IMR-90 (cell line): ENCODE measurements around the gene CCDC54. TPM values are rescaled to one million over a fixed set of nuclear protein-coding genes. Genes with fewer than 3 reads are reported as not detected.

ENCODE experiments used
- ATAC-seq: fragments of 200-7000 bp; cut with Tn5 transposase; 2 replicates; pipeline ENCODE4 v1.9.1; 2020; ENCODE audit warnings: low read depth, mild to moderate bottlenecking, moderate library complexity
- BruUV-seq: library from RNA; stranded (reverse); fragments of 400-500 nt; replicated peaks from 2 replicates; lab custom pipeline; 2021; lab: Mats Ljungman, UMichigan
- CTCF ChIA-PET: fragments of 300-600 bp; formaldehyde crosslinking; extraction: SDS; loops from one replicate; lab custom pipeline; 2021; ENCODE audit warnings: antibody characterized with exemption; lab: Yijun Ruan, JAX
- POLR2A ChIA-PET: fragments of 300-600 bp; sonication (Branson Sonifier 250); formaldehyde crosslinking; loops from one replicate; lab custom pipeline; 2022; ENCODE audit warnings: antibody characterized with exemption; ENCODE audit not compliant: unreplicated experiment; lab: Charles Lee
- DNase-seq: peaks from one replicate; pipeline ENCODE4 v3.0.0; 2013
- H2AFZ ChIP-seq: replicated peaks from 2 replicates; pipeline ENCODE3; 2013; ENCODE audit warnings: low read length, mild to moderate bottlenecking; ENCODE audit not compliant: poor library complexity
- H2AK5ac ChIP-seq: 2 replicates; pipeline ENCODE4 v1.6.1; 2013; ENCODE audit warnings: low read depth, low read length, inconsistent platforms
- H2AK9ac ChIP-seq: replicated peaks from 2 replicates; pipeline ENCODE3; 2013; ENCODE audit warnings: mild to moderate bottlenecking, low read depth, low read length, moderate library complexity; ENCODE audit not compliant: poor library complexity
- H2BK120ac ChIP-seq: 2 replicates; pipeline ENCODE4 v1.6.1; 2013; ENCODE audit warnings: low read depth, low read length, inconsistent platforms
- H2BK15ac ChIP-seq: 3 replicates; pipeline ENCODE4 v1.6.1; 2013; ENCODE audit warnings: low read depth, low read length, inconsistent platforms
- H2BK20ac ChIP-seq: 2 replicates; pipeline ENCODE4 v1.6.1; 2013; ENCODE audit warnings: low read depth, mild to moderate bottlenecking, inconsistent platforms, low read length, moderate library complexity
- H2BK5ac ChIP-seq: 2 replicates; pipeline ENCODE4 v1.6.1; 2013; ENCODE audit warnings: mild to moderate bottlenecking, low read depth, low read length, inconsistent platforms; ENCODE audit not compliant: poor library complexity, severe bottlenecking
- H3K14ac ChIP-seq: replicated peaks from 2 replicates; pipeline ENCODE4 v1.6.1; 2013; ENCODE audit warnings: low read depth, low read length, inconsistent platforms
- H3K18ac ChIP-seq: 2 replicates; pipeline ENCODE4 v1.6.1; 2013; ENCODE audit warnings: low read depth, low read length, control low read depth
- H3K23ac ChIP-seq: 2 replicates; pipeline ENCODE4 v1.6.1; 2013; ENCODE audit warnings: low read depth, low read length, inconsistent platforms
- H3K27ac ChIP-seq: 2 replicates; pipeline ENCODE4 v1.5.1; 2013; ENCODE audit warnings: mild to moderate bottlenecking, control low read depth, low read length; ENCODE audit not compliant: insufficient read depth
- H3K27me3 ChIP-seq: 2 replicates; pipeline ENCODE4 v1.6.1; 2013; ENCODE audit warnings: low read length; ENCODE audit not compliant: control insufficient read depth, insufficient read depth
- H3K36me3 ChIP-seq: 2 replicates; pipeline ENCODE4 v1.6.1; 2013; ENCODE audit warnings: low read length, mixed read lengths; ENCODE audit not compliant: control insufficient read depth, insufficient read depth
- H3K4ac ChIP-seq: 2 replicates; pipeline ENCODE4 v1.6.1; 2013; ENCODE audit warnings: low read depth, low read length, inconsistent platforms
- H3K4me1 ChIP-seq: 2 replicates; pipeline ENCODE4 v1.6.1; 2013; ENCODE audit warnings: low read length, mixed read lengths; ENCODE audit not compliant: control insufficient read depth, insufficient read depth
- H3K4me2 ChIP-seq: 2 replicates; pipeline ENCODE4 v1.6.1; 2013; ENCODE audit warnings: low read depth, mild to moderate bottlenecking, control low read depth, low read length, moderate library complexity
- H3K4me3 ChIP-seq: 2 replicates; pipeline ENCODE4 v1.5.1; 2013; ENCODE audit warnings: low read depth, mild to moderate bottlenecking, control low read depth, low read length, moderate library complexity; ENCODE audit not compliant: insufficient read depth
- H3K56ac ChIP-seq: 2 replicates; pipeline ENCODE4 v1.6.1; 2013; ENCODE audit warnings: low read length, inconsistent platforms; ENCODE audit not compliant: insufficient read depth; ENCODE audit errors: extremely low read depth
- H3K79me1 ChIP-seq, 2 experiments: 2 replicates each; pipeline ENCODE4 v1.6.1; 2013; ENCODE audit warnings: low read length in 2 of 2, inconsistent platforms in 1 of 2, low read depth in 1 of 2
- H3K9ac ChIP-seq: 2 replicates; pipeline ENCODE4 v1.6.1; 2013; ENCODE audit warnings: low read depth, low read length, control low read depth
- H3K9me1 ChIP-seq: 2 replicates; pipeline ENCODE4 v1.6.1; 2013; ENCODE audit warnings: low read length, inconsistent platforms; ENCODE audit not compliant: insufficient read depth
- H3K9me3 ChIP-seq: 2 replicates; pipeline ENCODE4 v1.6.1; 2013; ENCODE audit warnings: low read length; ENCODE audit not compliant: control insufficient read depth, insufficient read depth
- H4K20me1 ChIP-seq: 2 replicates; pipeline ENCODE4 v1.6.1; 2013; ENCODE audit warnings: low read length, inconsistent platforms; ENCODE audit not compliant: insufficient read depth
- H4K5ac ChIP-seq: 2 replicates; pipeline ENCODE4 v1.6.1; 2013; ENCODE audit warnings: mild to moderate bottlenecking, low read depth, low read length, control low read depth
- H4K8ac ChIP-seq, 2 experiments: 2 replicates each; pipeline ENCODE4 v1.6.1; 2013; ENCODE audit warnings: low read depth in 2 of 2, low read length in 2 of 2, control low read depth in 1 of 2, inconsistent platforms in 1 of 2
- H4K91ac ChIP-seq: 2 replicates; pipeline ENCODE4 v1.6.1; 2013; ENCODE audit warnings: low read depth, low read length, inconsistent platforms; ENCODE audit not compliant: insufficient read depth
- BHLHE40 ChIP-seq: fragments of 150-350 bp; IDR thresholded peaks from 2 replicates; pipeline ENCODE4 v1.6.1; 2016; ENCODE audit warnings: mild to moderate bottlenecking, low read depth, low read length
- CEBPB ChIP-seq: IDR thresholded peaks from 2 replicates; pipeline ENCODE4 v1.6.1; 2012; ENCODE audit warnings: low read depth, low read length, improper control_type of control experiment
- MAFK ChIP-seq: IDR thresholded peaks from 2 replicates; pipeline ENCODE4 v1.6.1; 2012; ENCODE audit warnings: low read depth, low read length, improper control_type of control experiment
- MAZ ChIP-seq: IDR thresholded peaks from 2 replicates; pipeline ENCODE4 v1.6.1; 2012; ENCODE audit warnings: low read depth, mild to moderate bottlenecking, low read length, improper control_type of control experiment, moderate library complexity, borderline replicate concordance
- MXI1 ChIP-seq: IDR thresholded peaks from 2 replicates; pipeline ENCODE4 v1.6.1; 2012; ENCODE audit warnings: low read depth, mild to moderate bottlenecking, low read length, moderate library complexity, borderline replicate concordance
- NFE2L2 ChIP-seq: fragments of 150-350 bp; IDR thresholded peaks from 2 replicates; pipeline ENCODE4 v1.6.1; 2016; ENCODE audit warnings: low read depth, mild to moderate bottlenecking, low read length
- POLR2A ChIP-seq: IDR thresholded peaks from 2 replicates; pipeline ENCODE4 v1.6.1; 2012; ENCODE audit warnings: mild to moderate bottlenecking, low read depth, low read length
- RAD21 ChIP-seq: IDR thresholded peaks from 2 replicates; pipeline ENCODE4 v1.6.1; 2012; ENCODE audit warnings: low read length, improper control_type of control experiment
- RCOR1 ChIP-seq: IDR thresholded peaks from 2 replicates; pipeline ENCODE4 v1.6.1; 2012; ENCODE audit warnings: mild to moderate bottlenecking, low read length, improper control_type of control experiment; ENCODE audit not compliant: insufficient replicate concordance
- RFX5 ChIP-seq: IDR thresholded peaks from 2 replicates; pipeline ENCODE4 v1.8.0; 2012; ENCODE audit warnings: low read depth, mild to moderate bottlenecking, low read length, moderate library complexity
- SMC3 ChIP-seq: fragments of 150-350 bp; IDR thresholded peaks from 2 replicates; pipeline ENCODE4 v1.6.1; 2016; ENCODE audit warnings: low read depth, mild to moderate bottlenecking, antibody characterized with exemption, low read length, moderate library complexity
- WGBS, 2 experiments: methylation state at CpG; one replicate each; pipeline versions ENCODE4 v1.1.5 to v1.1.7; 2013; ENCODE audit warnings: missing lambda C conversion rate in 2 of 2; ENCODE audit not compliant: insufficient read length in 1 of 2; ENCODE audit errors: extremely low coverage in 2 of 2; 5-methylcytosine and 5-hydroxymethylcytosine counted together
- dilution Hi-C: fragments of 300-500 bp; cut with HindIII; formaldehyde crosslinking; loops from one replicate; pipeline ENCODE4 v1.14.3; 2018; ENCODE audit warnings: low sequenced_read_pairs; ENCODE audit not compliant: unreplicated experiment
- in situ Hi-C: fragments of 300-500 bp; cut with MboI; formaldehyde crosslinking; loops from 3 replicates; pipeline ENCODE4 v1.14.3; 2019; ENCODE audit warnings: low sequenced_read_pairs, inconsistent platforms, mixed read lengths
- intact Hi-C: fragments of 100-400 bp; cut with micrococcal nuclease; formaldehyde crosslinking; loops from 2 replicates; pipeline ENCODE4 v1.10.0; 2022
- polyA plus RNA-seq, 3 experiments: library from polyadenylated mRNA; depleted of rRNA; stranded (reverse); fragments of >200 nt; gene quantifications; 2 replicates each; pipeline ENCODE4 v1.2.3, GENCODE V29; 2012; ENCODE audit warnings: low replicate concordance in 1 of 3
- total RNA-seq: library from RNA; depleted of rRNA; stranded (reverse); fragments of >200 nt; gene quantifications from 2 replicates; pipeline ENCODE4 v1.2.3, GENCODE V29; 2012
- TF ChIP-seq, protein P1 (sequence below): fragments of 150-350 bp; IDR thresholded peaks from 2 replicates; pipeline ENCODE4 v1.6.1; 2017; ENCODE audit warnings: mild to moderate bottlenecking, antibody characterized with exemption, low read length, low read depth
- TF ChIP-seq, protein P2 (sequence below): conservative IDR thresholded peaks from 2 replicates; pipeline ENCODE4 v1.5.1; 2012; ENCODE audit warnings: mild to moderate bottlenecking, low read depth, low read length, improper control_type of control experiment
- TF ChIP-seq, protein P3 (sequence below): fragments of 150-350 bp; IDR thresholded peaks from 2 replicates; pipeline ENCODE4 v1.6.1; 2016; ENCODE audit warnings: low read depth, mild to moderate bottlenecking, low read length, moderate library complexity, borderline replicate concordance

Gene CCDC54
- total and polyA plus RNA-seq, 2 of the 4 experiments (the other 2 are of a cell fraction), result not detected

DNA sequence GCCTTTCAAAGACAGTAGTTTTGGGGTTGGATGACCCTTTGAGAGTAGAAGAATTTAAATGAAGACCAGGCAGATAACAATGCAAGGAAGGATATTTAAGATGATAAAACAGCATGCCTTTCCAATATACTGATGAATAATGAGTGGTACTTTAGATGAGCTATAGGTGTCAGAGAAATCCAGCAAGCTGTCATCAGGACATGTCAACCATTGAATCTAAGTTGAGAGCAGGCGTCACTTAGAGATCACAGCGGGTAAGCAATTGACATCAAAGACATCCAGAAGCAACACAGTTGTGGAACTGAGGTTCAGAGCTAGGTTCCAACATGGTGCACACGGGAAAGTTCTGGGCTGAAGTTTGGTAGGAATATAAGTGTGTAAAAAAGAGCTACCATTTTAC is 25.0 kb downstream of the CCDC54 start:
- in situ Hi-C loops (no loop called here), dilution Hi-C loops (no loop called here), intact Hi-C loops (no loop called here)
- Histone ChIP-seq H2AFZ (no peak overlapping the region), H2AK5ac (no peak overlapping the region), H2AK9ac (no peak overlapping the region), H4K5ac (no peak overlapping the region), H2BK5ac (no peak overlapping the region), H3K27me3 (no peaks in the 10 kb centered on the region), H3K18ac (no peak overlapping the region), H3K27ac (no peak overlapping the region), H3K9me3 (no peaks in the 10 kb centered on the region), H3K23ac (no peak overlapping the region), H3K56ac (no peak overlapping the region), H3K9me1 (no peaks in the 10 kb centered on the region), H4K20me1 (no peaks in the 10 kb centered on the region), H3K79me1 (no peaks in the 10 kb centered on the region), H3K4me3 (no peak overlapping the region), H3K36me3 (no peaks in the 10 kb centered on the region), H3K14ac (no peak overlapping the region), H3K4me1 (peaks cover 3% of the 10 kb centered on the region), H4K8ac (no peak overlapping the region), H2BK15ac (no peak overlapping the region), H3K4me2 (no peak overlapping the region), H3K9ac (no peak overlapping the region), H4K91ac (no peak overlapping the region; the same call in 1 of the 2 replicates), H2BK20ac (no peak overlapping the region), H3K4ac (no peak overlapping the region), H2BK120ac (no peak overlapping the region)
- no TSS peak for BruUV-seq
- WGBS, 2 experiments, result 90% methylated on average over 2 of the region's 3 CpGs; no CpG with 5 or more reads in 1 of the 2 experiments
- DNase-seq (no peak), ATAC-seq (no peak)
- POLR2A ChIA-PET, result no interaction called here
- no peak for TF ChIP-seq MAFK
- TF ChIP-seq, protein P1, sequence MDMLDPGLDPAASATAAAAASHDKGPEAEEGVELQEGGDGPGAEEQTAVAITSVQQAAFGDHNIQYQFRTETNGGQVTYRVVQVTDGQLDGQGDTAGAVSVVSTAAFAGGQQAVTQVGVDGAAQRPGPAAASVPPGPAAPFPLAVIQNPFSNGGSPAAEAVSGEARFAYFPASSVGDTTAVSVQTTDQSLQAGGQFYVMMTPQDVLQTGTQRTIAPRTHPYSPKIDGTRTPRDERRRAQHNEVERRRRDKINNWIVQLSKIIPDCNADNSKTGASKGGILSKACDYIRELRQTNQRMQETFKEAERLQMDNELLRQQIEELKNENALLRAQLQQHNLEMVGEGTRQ, result no peak
- TF ChIP-seq, protein P2, sequence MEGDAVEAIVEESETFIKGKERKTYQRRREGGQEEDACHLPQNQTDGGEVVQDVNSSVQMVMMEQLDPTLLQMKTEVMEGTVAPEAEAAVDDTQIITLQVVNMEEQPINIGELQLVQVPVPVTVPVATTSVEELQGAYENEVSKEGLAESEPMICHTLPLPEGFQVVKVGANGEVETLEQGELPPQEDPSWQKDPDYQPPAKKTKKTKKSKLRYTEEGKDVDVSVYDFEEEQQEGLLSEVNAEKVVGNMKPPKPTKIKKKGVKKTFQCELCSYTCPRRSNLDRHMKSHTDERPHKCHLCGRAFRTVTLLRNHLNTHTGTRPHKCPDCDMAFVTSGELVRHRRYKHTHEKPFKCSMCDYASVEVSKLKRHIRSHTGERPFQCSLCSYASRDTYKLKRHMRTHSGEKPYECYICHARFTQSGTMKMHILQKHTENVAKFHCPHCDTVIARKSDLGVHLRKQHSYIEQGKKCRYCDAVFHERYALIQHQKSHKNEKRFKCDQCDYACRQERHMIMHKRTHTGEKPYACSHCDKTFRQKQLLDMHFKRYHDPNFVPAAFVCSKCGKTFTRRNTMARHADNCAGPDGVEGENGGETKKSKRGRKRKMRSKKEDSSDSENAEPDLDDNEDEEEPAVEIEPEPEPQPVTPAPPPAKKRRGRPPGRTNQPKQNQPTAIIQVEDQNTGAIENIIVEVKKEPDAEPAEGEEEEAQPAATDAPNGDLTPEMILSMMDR, result no peak
- no peak for TF ChIP-seq POLR2A
- TF ChIP-seq RCOR1, result no peak
- no peak for TF ChIP-seq RAD21
- no peak for TF ChIP-seq BHLHE40
- TF ChIP-seq MXI1, result no peak
- TF ChIP-seq, protein P3, sequence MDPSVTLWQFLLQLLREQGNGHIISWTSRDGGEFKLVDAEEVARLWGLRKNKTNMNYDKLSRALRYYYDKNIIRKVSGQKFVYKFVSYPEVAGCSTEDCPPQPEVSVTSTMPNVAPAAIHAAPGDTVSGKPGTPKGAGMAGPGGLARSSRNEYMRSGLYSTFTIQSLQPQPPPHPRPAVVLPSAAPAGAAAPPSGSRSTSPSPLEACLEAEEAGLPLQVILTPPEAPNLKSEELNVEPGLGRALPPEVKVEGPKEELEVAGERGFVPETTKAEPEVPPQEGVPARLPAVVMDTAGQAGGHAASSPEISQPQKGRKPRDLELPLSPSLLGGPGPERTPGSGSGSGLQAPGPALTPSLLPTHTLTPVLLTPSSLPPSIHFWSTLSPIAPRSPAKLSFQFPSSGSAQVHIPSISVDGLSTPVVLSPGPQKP, result no peak
- TF ChIP-seq CEBPB, result no peak
- no peak for TF ChIP-seq MAZ
- no peak for TF ChIP-seq SMC3
- no peak for TF ChIP-seq NFE2L2
- no peak for TF ChIP-seq RFX5
- CTCF ChIA-PET, result no interaction called here
